ENCODE results near the gene KCTD17.

KCTD17 gene

GRCh38 chr22:37021041-37021440 lies 30.5 kb upstream of the KCTD17 start:
- DNase-seq (ENCODE audit: low read depth in 2 of 2) = no peak

GRCh38 chr22:37021710-37022482 lies 29.6 kb upstream of the KCTD17 start:
- DNase-seq (ENCODE audit: low read depth in 2 of 2) = no peak

GRCh38 chr22:37022483-37023337 lies 28.8 kb upstream of the KCTD17 start:
- DNase-seq (ENCODE audit: low read depth in 2 of 2) = no peak

GRCh38 chr22:37023743-37024338 lies 27.7 kb upstream of the KCTD17 start:
- no peak for DNase-seq (ENCODE audit: low read depth in 2 of 2)

GRCh38 chr22:37024339-37025157 lies 27.0 kb upstream of the KCTD17 start:
- DNase-seq (ENCODE audit: low read depth in 2 of 2) = no peak

- DNase-seq (ENCODE audit: low read depth in 2 of 2) = no peak
Measured at GRCh38 chr22:37025500-37026070, 26.0 kb upstream of the KCTD17 start.

- DNase-seq (ENCODE audit: low read depth in 2 of 2) = no peak
Measured at GRCh38 chr22:37026325-37026724, 25.2 kb upstream of the KCTD17 start.

GRCh38 chr22:37027556-37027955 lies 24.0 kb upstream of the KCTD17 start:
- DNase-seq (ENCODE audit: low read depth in 2 of 2) = no peak

GRCh38 chr22:37028692-37029674 lies 22.6 kb upstream of the KCTD17 start:
- no peak for DNase-seq (ENCODE audit: low read depth in 2 of 2)

- DNase-seq (ENCODE audit: low read depth in 2 of 2) = no peak
Measured at GRCh38 chr22:37030560-37031281, 20.8 kb upstream of the KCTD17 start.

GRCh38 chr22:37032134-37032534 lies 19.4 kb upstream of the KCTD17 start:
- no peak for DNase-seq (ENCODE audit: low read depth in 2 of 2)

GRCh38 chr22:37032535-37033460 lies 18.7 kb upstream of the KCTD17 start:
- DNase-seq (ENCODE audit: low read depth in 2 of 2) = peak; percentile 55 to 62

GRCh38 chr22:37033605-37034430 lies 17.7 kb upstream of the KCTD17 start:
- DNase-seq (ENCODE audit: low read depth in 2 of 2) = no peak

GRCh38 chr22:37036655-37037377 lies 14.7 kb upstream of the KCTD17 start:
- DNase-seq (ENCODE audit: low read depth in 2 of 2) = no peak

GRCh38 chr22:37037669-37038068 lies 13.9 kb upstream of the KCTD17 start:
- no peak for DNase-seq (ENCODE audit: low read depth in 2 of 2)

GRCh38 chr22:37039466-37039865 lies 12.1 kb upstream of the KCTD17 start:
- DNase-seq (ENCODE audit: low read depth in 2 of 2) = no peak
